CD4-positive, CD25-positive, alpha-beta regulatory T cell (primary cell): ENCODE results near the gene CELSR1. TPM values are rescaled to one million over a fixed set of nuclear protein-coding genes. Genes with fewer than 3 reads are reported as not detected.

Experiments used
- ATAC-seq, 2 donors: fragments of 150-1000 bp; cut with Tn5 transposase; one replicate each; pipeline ENCODE4 v1.10.0; 2021; ENCODE audit warnings: low read depth in 2 of 2, moderate number of reproducible peaks in 2 of 2, moderate library complexity in 1 of 2
- DNase-seq, 3 donors: peaks; one replicate each; pipeline versions ENCODE4 v3.0.0 to v3.0.0-alpha.2; 2012 to 2022; ENCODE audit warnings: mixed read lengths in 1 of 3
- H3K27ac ChIP-seq: one replicate; pipeline ENCODE4 v1.7.0; 2013; ENCODE audit warnings: mild to moderate bottlenecking, low read length; ENCODE audit not compliant: insufficient read depth, poor library complexity, severe bottlenecking
- H3K27me3 ChIP-seq: one replicate; pipeline ENCODE4 v1.7.0; 2013; ENCODE audit warnings: low read length; ENCODE audit not compliant: control insufficient read depth, insufficient read depth
- H3K36me3 ChIP-seq: one replicate; pipeline ENCODE4 v1.7.0; 2013; ENCODE audit warnings: mild to moderate bottlenecking, low read length, moderate library complexity; ENCODE audit not compliant: control insufficient read depth, insufficient read depth
- H3K4me1 ChIP-seq: 2 replicates; pipeline ENCODE4 v1.7.0; 2013; ENCODE audit warnings: mild to moderate bottlenecking, low read length; ENCODE audit not compliant: insufficient read depth, control insufficient read depth, poor library complexity, severe bottlenecking
- H3K4me3 ChIP-seq: one replicate; pipeline ENCODE4 v1.7.0; 2013; ENCODE audit warnings: low read depth, mild to moderate bottlenecking, low read length, moderate library complexity
- H3K9me3 ChIP-seq, 2 experiments: 1 replicate in 1 of 2; 2 replicates in 1 of 2; pipeline ENCODE4 v1.7.0; 2013; ENCODE audit warnings: low read length in 2 of 2, mild to moderate bottlenecking in 1 of 2, moderate library complexity in 1 of 2; ENCODE audit not compliant: control insufficient read depth in 2 of 2
- H3K27ac Mint-ChIP-seq, 3 donors: one replicate each; pipeline ENCODE4 v1.8.0; 2020 to 2022; ENCODE audit warnings: mild to moderate bottlenecking in 3 of 3, mixed read lengths in 3 of 3, moderate library complexity in 2 of 3
- H3K27me3 Mint-ChIP-seq: one replicate; pipeline ENCODE4 v1.8.0; 2022; ENCODE audit warnings: mild to moderate bottlenecking, mixed read lengths
- H3K36me3 Mint-ChIP-seq: one replicate; pipeline ENCODE4 v1.8.0; 2020; ENCODE audit warnings: mixed read lengths
- H3K4me1 Mint-ChIP-seq, 4 donors: one replicate each; pipeline ENCODE4 v1.8.0; 2020 to 2022; ENCODE audit warnings: mixed read lengths in 4 of 4, mild to moderate bottlenecking in 1 of 4
- H3K4me3 Mint-ChIP-seq, 4 donors: one replicate each; pipeline ENCODE4 v1.8.0; 2020 to 2022; ENCODE audit warnings: mild to moderate bottlenecking in 4 of 4, mixed read lengths in 4 of 4, moderate library complexity in 3 of 4
- H3K9me3 Mint-ChIP-seq, 7 donors: one replicate each; pipeline ENCODE4 v1.8.0; 2020 to 2022; ENCODE audit warnings: mixed read lengths in 7 of 7, mild to moderate bottlenecking in 3 of 7, moderate library complexity in 2 of 7
- polyA plus RNA-seq, 4 donors: library from polyadenylated mRNA; unstranded; fragments of 300-500 nt; fragmentation: Illumina TruSeq; gene quantifications; one replicate each; pipeline ENCODE4 v1.2.3, GENCODE V29; 2021
- total RNA-seq: library from RNA; stranded (reverse); gene quantifications from one replicate; pipeline ENCODE4 v1.2.3, GENCODE V29; 2022

The CELSR1 gene
- total and polyA plus RNA-seq, 5 donors from 2014 or later = 0.10 to 1.4 (median 0.45) TPM; not detected in 1

DNA sequence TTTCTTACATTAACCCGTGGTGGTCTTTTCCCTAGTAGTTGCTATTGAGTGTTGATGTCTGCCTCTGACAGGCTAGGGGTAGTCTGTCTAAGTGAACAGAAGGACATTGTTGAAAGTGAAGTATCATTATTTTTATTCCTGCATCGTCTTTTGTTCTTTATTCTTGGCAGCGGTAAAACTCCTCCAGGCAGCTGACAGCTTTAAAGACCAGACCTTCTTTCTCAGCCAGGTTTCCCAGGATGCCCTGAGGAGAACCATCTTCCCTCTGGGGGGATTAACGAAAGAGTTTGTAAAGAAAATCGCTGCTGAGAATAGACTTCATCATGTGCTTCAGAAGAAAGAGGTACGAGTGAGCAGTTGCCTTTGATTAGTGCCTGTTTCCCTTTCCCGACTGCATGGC, 187.3 kb downstream of the CELSR1 start:
- DNase-seq = no peak
- Mint-ChIP-seq H3K36me3 (peaks cover 39% of the 10 kb centered on the region), H3K4me3 (no peak overlapping the region), H3K27ac (no peak overlapping the region), H3K27me3 (no peaks in the 10 kb centered on the region), H3K4me1 (peaks cover 0 to 5% (median 2%) of the 10 kb centered on the region in 4 donors), H3K9me3 (no peaks in the 10 kb centered on the region)
- Histone ChIP-seq H3K27ac (no peak overlapping the region), H3K4me3 (no peak overlapping the region), H3K4me1 (no peaks in the 10 kb centered on the region), H3K36me3 (peaks cover 91% of the 10 kb centered on the region), H3K27me3 (no peaks in the 10 kb centered on the region), H3K9me3 (no peaks in the 10 kb centered on the region)
- ATAC-seq = no peak

DNA sequence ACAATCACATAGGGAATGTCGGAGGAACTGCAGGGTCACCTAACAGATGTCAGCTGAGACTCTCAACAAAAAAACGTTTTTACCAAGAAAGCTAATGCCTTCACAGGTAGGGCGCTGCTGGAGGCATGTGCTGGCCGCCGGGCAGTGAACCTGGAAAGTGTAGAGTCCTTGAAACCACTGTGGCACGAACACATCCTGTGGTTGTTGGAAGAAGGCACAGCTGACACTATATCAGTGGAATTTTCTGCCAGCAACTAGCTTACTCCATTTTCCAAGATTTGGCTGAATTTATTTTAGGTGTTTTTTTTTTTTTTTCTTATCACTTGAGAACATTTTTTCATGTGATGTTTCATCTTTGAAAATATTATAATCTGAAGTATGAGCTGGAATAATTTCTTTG, 187.7 kb downstream of the CELSR1 start:
- no peaks in the 10 kb centered on the region for H3K27me3 Mint-ChIP-seq
- no peak overlapping the region for H3K27ac Mint-ChIP-seq
- no peak for DNase-seq
- Histone ChIP-seq H3K9me3 (no peaks in the 10 kb centered on the region), H3K4me1 (no peaks in the 10 kb centered on the region), H3K4me3 (no peak overlapping the region), H3K27ac (no peak overlapping the region), H3K36me3 (peaks cover 93% of the 10 kb centered on the region), H3K27me3 (no peaks in the 10 kb centered on the region)
- H3K4me1 Mint-ChIP-seq = peaks cover 0 to 5% (median 2%) of the 10 kb centered on the region in 4 donors
- H3K4me3 Mint-ChIP-seq = no peak overlapping the region
- H3K9me3 Mint-ChIP-seq = no peaks in the 10 kb centered on the region
- peaks cover 39% of the 10 kb centered on the region for H3K36me3 Mint-ChIP-seq
- no peak for ATAC-seq

DNA sequence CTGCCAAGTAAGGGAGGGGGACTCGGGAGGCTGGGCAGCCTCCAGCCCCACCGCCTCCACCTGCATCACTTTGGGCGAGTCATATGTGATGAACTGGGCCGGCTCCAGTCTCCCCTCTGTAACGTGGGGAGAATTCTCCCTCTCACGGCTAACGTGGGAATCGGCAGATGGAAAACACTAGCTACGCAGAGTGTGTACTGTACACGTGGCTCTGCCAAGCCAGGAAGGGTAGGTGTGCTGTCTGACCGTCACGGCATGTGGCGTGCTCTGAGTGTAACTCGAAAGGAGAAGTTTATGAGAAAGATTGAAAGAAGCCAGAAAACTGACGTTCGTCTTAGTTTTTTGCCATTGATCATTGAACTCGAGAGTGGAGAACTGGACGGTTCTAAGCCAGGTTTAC, 188.2 kb downstream of the CELSR1 start:
- Histone ChIP-seq H3K36me3 (peaks cover 93% of the 10 kb centered on the region), H3K4me3 (no peak overlapping the region), H3K27ac (no peak overlapping the region), H3K9me3 (no peaks in the 10 kb centered on the region), H3K27me3 (no peaks in the 10 kb centered on the region), H3K4me1 (no peaks in the 10 kb centered on the region)
- no peak for ATAC-seq
- H3K4me1 Mint-ChIP-seq = peaks cover 0 to 6% (median 2%) of the 10 kb centered on the region in 4 donors
- H3K27me3 Mint-ChIP-seq = no peaks in the 10 kb centered on the region
- DNase-seq = no peak
- no peak overlapping the region for H3K4me3 Mint-ChIP-seq
- no peaks in the 10 kb centered on the region for H3K9me3 Mint-ChIP-seq
- H3K27ac Mint-ChIP-seq = no peak overlapping the region
- H3K36me3 Mint-ChIP-seq = peaks cover 44% of the 10 kb centered on the region

DNA sequence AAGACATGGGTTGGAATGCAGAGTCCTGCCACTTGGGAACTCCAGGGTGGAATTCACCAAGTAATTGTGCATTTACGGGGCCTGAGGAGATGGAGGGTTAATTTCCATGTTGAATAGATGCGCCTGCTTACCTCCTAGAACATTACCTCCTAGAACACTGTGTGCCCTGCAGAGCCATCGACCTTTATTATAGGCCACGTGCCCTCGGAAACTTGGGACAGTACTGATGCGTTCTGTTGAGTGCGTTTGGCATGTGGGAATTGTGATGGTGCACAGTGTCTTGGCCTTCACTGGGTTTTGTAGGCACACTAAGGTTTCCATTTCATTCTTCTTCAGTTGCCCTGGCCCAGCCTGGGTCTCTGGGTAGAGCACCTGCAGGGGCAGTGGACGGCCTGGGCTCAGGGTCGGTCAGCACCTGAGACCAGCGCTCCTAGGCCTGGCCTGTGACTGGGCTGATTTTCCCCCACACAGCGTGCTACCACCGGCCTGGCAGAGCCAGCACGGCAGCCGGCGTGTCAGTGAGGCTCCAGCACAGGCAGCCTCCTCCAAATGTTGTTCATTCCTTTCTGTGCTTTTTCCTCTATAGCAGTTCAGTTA, 189.2 kb downstream of the CELSR1 start:
- Mint-ChIP-seq H3K36me3 (peaks cover 42% of the 10 kb centered on the region), H3K4me3 (no peak overlapping the region)

DNA sequence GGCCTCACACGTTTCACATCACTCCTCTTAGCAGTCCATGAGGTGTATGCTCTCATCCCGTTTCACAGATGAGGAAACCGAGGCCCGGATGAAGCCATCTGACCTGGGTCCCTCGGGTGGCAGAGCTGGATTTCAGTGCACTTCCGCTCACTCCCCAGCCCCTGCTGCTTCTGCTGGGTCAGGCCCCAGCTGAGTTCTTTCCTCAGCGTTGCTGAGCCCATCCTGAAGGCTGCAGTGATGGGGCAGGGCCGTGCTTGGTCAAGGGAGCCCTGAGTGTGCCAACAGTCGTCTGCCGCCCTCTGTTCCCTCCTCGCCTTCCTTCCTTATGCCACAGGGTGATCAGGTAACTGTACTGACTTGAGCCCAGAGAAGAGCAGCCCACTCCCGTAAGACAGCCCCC, 189.8 kb downstream of the CELSR1 start:
- Histone ChIP-seq H3K4me3 (no peak overlapping the region), H3K9me3 (no peaks in the 10 kb centered on the region), H3K27me3 (no peaks in the 10 kb centered on the region), H3K36me3 (peaks cover 93% of the 10 kb centered on the region), H3K27ac (no peak overlapping the region), H3K4me1 (no peaks in the 10 kb centered on the region)
- H3K4me3 Mint-ChIP-seq = no peak overlapping the region
- no peaks in the 10 kb centered on the region for H3K27me3 Mint-ChIP-seq
- H3K9me3 Mint-ChIP-seq = no peaks in the 10 kb centered on the region
- no peak for ATAC-seq
- H3K4me1 Mint-ChIP-seq = peaks cover 0 to 13% (median 6%) of the 10 kb centered on the region in 4 donors
- H3K27ac Mint-ChIP-seq = no peak overlapping the region
- peaks cover 42% of the 10 kb centered on the region for H3K36me3 Mint-ChIP-seq
- DNase-seq = no peak

More for the DNA sequence above, 189.2 kb downstream of the CELSR1 start:
- H3K27ac ChIP-seq = no peak overlapping the region
- ATAC-seq (no peak), DNase-seq (no peak)
- no peak overlapping the region for H3K4me3 ChIP-seq
- Mint-ChIP-seq H3K4me1 (peaks cover 0 to 11% (median 6%) of the 10 kb centered on the region in 4 donors), H3K27me3 (no peaks in the 10 kb centered on the region), H3K9me3 (no peaks in the 10 kb centered on the region), H3K27ac (no peak overlapping the region)
- peaks cover 93% of the 10 kb centered on the region for H3K36me3 ChIP-seq
- H3K9me3 ChIP-seq = no peaks in the 10 kb centered on the region
- H3K27me3 ChIP-seq = no peaks in the 10 kb centered on the region
- H3K4me1 ChIP-seq = no peaks in the 10 kb centered on the region

DNA sequence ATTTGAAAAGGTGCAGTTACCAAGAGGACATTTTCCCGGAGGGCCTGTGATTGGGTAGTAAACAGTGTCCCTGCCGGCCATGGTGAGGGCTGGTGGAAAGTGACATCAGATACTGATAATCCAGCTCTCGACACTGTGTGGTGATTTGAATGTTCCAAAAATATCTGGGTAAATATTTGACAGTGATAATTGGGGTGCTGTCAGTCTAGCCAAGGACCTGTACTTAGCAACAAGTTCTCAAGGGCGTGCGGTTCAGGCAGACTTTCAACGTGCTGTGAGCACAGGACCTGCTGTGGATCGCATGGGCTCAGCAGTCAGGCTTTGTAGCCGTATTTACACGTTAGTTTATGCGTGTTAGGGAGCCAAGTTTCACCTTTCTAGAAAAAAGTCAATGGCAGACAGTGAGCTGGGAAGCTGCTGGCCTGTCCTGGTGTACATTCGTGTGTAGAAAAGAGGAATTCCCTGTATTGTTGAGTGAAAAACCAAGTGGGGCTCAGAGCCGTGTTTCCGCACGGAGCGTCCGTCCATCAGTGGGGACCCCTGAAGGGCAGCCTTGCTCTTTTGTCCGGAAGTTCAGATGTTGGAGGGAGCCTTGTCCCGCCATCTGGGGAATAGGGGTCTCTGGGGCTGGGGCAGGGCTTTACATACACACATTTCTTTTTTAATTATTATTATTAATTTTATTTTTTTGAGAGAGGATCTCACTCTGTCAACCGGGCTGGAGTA, 190.6 kb downstream of the CELSR1 start:
- peaks cover 93% of the 10 kb centered on the region for H3K36me3 ChIP-seq
- H3K36me3 Mint-ChIP-seq = peaks cover 42% of the 10 kb centered on the region
- peaks cover 0 to 13% (median 6%) of the 10 kb centered on the region in 4 donors for H3K4me1 Mint-ChIP-seq
- no peak for DNase-seq
- no peaks in the 10 kb centered on the region for H3K9me3 Mint-ChIP-seq
- no peaks in the 10 kb centered on the region for H3K27me3 Mint-ChIP-seq
- H3K4me3 ChIP-seq = no peak overlapping the region
- H3K27ac ChIP-seq = no peak overlapping the region
- no peak overlapping the region for H3K27ac Mint-ChIP-seq
- no peaks in the 10 kb centered on the region for H3K9me3 ChIP-seq
- no peaks in the 10 kb centered on the region for H3K4me1 ChIP-seq
- no peak for ATAC-seq
- H3K4me3 Mint-ChIP-seq = no peak overlapping the region
- no peaks in the 10 kb centered on the region for H3K27me3 ChIP-seq

DNA sequence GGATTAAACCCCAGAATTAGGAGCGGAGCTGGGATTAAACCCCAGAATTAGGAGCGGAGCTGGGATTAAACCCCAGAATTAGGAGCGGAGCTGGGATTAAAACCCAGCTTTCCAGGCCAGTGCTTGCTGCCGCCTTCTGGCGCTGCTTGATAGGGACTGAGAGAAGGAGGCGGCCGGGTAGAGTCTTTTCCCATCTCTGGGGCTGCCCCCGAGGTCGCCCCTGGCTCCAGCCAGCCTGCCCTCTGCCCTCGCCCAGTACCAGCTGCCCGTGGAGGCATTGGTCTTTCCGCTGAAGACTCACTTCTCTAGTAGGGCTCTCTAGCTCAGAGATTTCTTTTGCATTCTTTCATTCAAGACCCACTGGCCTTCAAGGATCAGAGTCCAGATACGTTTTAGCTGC, 196.7 kb downstream of the CELSR1 start:
- Mint-ChIP-seq H3K36me3 (peaks cover 54% of the 10 kb centered on the region), H3K9me3 (no peaks in the 10 kb centered on the region), H3K4me1 (peaks cover 5 to 48% (median 36%) of the 10 kb centered on the region in 4 donors), H3K27ac (no peak overlapping the region), H3K27me3 (no peaks in the 10 kb centered on the region), H3K4me3 (peak overlapping the region in 1 of 4 donors; percentile 42)
- H3K36me3 ChIP-seq = peaks cover 75% of the 10 kb centered on the region
- peaks cover 12% of the 10 kb centered on the region for H3K4me1 ChIP-seq
- no peak for ATAC-seq
- DNase-seq = no peak
- H3K4me3 ChIP-seq = no peak overlapping the region
- H3K9me3 ChIP-seq = no peaks in the 10 kb centered on the region
- no peaks in the 10 kb centered on the region for H3K27me3 ChIP-seq
- H3K27ac ChIP-seq = no peak overlapping the region

GRCh38 chr22:46339956-46340355, 197.5 kb downstream of the CELSR1 start:
- Mint-ChIP-seq H3K27ac (no peak overlapping the region), H3K36me3 (peaks cover 52% of the 10 kb centered on the region)
- no peak for ATAC-seq

More at GRCh38 chr22:46339956-46340355, 197.5 kb downstream of the CELSR1 start:
- H3K27me3 ChIP-seq = no peaks in the 10 kb centered on the region
- Mint-ChIP-seq H3K9me3 (no peaks in the 10 kb centered on the region), H3K4me1 (peaks cover 5 to 51% (median 36%) of the 10 kb centered on the region in 4 donors), H3K27me3 (no peaks in the 10 kb centered on the region), H3K4me3 (peak overlapping the region in 1 of 4 donors; percentile 45)
- no peak overlapping the region for H3K4me3 ChIP-seq
- H3K27ac ChIP-seq = no peak overlapping the region
- DNase-seq = no peak
- peaks cover 15% of the 10 kb centered on the region for H3K4me1 ChIP-seq
- H3K9me3 ChIP-seq = no peaks in the 10 kb centered on the region
- peaks cover 68% of the 10 kb centered on the region for H3K36me3 ChIP-seq
